Effector CD4-positive, alpha-beta T cell (primary cell): ENCODE results near the gene DNAJC5G. TPM values are rescaled to one million over a fixed set of nuclear protein-coding genes. Genes with fewer than 3 reads are reported as not detected.

Source experiments
- DNase-seq: peaks from one replicate; pipeline ENCODE4 v3.0.0-alpha.2; 2020
- total RNA-seq: gene quantifications from one replicate; lab custom pipeline; 2026; lab: John Stamatoyannopoulos, UW

DNAJC5G gene, protein sequence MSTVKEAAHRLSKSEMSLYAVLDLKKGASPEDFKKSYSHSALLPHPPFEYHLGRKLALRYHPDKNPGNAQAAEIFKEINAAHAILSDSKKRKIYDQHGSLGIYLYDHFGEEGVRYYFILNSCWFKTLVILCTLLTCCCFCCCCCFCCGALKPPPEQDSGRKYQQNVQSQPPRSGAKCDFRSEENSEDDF
- total RNA-seq = not detected

DNA sequence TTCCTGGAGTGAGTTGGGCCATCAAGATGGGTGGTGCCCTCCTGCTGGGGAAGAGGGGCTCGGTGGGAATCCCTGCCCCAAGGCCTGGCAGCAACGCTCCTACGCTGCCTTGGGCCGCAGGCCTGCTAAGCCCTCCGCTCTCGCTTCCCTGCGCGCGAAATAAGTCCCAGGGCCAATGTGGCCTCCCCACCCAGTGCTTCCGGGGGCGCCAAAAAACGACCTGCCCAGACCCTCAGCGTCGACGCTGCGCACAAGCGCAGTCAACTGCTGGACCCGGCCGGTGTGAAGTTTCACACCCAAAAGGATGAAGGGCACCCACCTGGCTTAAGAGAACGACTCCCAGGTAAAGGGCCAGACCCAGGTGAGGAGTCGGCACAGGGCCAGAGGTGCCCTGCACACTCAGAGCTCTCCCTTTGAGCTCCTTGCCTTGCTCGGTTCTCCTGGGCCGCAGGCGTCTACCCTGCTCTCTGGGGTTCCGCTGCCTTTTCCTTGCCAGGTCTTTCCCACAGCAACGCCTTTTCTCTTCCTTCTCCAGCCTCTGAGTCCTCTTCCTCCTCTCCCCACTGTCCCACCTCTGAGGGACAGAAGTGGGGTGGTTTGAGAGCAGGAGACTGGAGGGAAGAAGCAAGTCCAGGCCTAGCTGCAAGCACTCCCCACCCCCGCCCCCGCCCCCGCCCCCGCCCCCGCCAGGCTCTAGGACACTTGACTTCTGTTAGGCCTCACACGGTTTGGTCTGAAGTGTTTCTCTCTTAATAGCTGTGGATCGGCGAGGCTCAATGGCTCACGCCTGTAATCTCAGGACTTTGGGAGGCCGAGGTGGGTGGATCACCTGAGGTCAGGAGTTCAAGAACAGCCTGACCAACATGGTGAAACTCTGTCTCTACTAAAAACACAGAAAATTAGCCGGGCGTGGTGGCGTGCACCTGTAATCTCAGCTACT lies at the start of gene DNAJC5G:
Gene DNAJC5G (plus strand): TSS at position 223 of the 940 bp plus-strand sequence. CDS start 1,296 bp downstream, outside the sequence.
- DNase-seq = no peak

DNA sequence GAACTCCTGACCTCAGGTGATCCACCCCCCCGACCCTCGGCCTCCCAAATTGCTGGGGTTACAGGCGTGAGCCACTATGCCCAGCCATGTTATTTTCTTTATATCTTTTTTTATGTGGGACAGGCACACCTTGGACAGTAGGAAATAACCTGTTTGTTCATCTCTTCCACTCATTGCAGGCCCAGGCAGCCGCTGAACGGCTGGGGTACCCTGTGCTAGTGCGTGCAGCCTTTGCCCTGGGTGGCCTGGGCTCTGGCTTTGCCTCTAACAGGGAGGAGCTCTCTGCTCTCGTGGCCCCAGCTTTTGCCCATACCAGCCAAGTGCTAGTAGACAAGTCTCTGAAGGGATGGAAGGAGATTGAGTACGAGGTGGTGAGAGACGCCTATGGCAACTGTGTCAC lies 49.7 kb upstream of the DNAJC5G start:
- DNase-seq = no peak

DNA sequence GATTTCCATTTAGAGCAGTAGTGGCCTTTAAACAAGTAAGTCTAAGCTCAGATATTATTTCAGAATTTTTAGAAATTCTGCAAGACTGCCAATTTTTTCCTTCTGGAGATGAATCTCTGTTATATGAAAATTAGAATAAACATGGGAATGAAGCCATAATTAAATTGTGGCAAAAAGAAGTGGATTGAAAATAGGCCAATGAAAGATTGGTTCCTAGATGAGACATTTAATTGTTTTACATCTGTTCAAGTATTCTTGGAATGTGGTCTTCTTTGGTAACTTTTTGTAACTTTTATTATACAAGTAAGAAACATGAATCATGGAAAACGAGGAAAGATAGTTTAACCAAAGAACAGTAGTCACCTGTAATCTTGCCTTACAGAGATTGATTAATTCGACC lies 47.7 kb upstream of the DNAJC5G start:
- no peak for DNase-seq

DNA sequence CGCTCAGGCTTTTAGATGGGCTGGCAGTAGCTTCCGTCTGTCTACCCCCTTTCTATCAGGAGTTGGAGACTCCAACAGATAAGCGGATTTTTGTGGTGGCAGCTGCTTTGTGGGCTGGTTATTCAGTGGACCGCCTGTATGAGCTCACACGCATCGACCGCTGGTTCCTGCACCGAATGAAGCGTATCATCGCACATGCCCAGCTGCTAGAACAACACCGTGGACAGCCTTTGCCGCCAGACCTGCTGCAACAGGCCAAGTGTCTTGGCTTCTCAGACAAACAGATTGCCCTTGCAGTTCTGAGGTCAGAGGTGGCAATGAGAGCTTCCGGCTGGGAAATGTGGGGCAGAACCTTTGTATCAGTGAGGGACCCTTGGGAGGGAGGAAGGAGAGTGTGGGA lies 43.3 kb upstream of the DNAJC5G start:
- no peak for DNase-seq

DNA sequence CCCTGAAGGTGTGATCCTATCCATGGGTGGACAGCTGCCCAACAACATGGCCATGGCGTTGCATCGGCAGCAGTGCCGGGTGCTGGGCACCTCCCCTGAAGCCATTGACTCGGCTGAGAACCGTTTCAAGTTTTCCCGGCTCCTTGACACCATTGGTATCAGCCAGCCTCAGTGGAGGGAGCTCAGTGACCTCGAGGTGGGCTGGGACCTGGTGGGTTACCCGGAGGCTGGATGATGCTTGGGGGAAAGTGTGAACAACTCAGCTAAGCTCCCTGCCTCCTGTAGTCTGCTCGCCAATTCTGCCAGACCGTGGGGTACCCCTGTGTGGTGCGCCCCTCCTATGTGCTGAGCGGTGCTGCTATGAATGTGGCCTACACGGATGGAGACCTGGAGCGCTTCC lies 41.9 kb upstream of the DNAJC5G start:
- no peak for DNase-seq

DNA sequence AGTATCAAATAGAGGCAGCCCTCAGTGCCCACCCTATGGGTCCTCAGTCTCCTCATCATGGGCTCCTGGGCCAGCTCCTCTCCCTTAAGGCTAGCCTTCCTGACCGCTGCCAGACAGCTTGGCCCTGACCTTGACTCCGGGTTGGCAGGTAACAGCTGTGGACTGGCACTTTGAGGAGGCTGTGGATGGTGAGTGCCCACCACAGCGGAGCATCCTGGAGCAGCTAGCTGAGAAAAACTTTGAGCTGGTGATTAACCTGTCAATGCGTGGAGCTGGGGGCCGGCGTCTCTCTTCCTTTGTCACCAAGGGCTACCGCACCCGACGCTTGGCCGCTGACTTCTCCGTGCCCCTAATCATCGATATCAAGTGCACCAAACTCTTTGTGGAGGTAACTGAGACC lies 39.1 kb upstream of the DNAJC5G start:
- no peak for DNase-seq

DNA sequence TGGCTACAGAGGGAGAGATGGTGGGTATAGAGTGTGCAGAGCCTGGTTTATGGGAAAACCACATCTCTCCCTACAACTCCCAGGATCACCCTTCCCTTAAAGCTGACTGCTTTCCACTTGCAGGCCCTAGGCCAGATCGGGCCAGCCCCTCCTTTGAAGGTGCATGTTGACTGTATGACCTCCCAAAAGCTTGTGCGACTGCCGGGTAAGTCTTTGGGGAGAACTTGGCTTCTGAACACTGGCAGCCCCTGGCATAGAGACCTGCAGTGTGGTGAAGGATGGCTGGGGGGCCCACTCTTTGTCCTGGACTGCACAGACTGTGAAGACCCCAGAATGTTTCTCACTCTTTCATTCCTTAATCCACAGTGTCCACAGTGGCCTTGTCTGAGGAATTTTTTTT lies 38.6 kb upstream of the DNAJC5G start:
- no peak for DNase-seq

DNA sequence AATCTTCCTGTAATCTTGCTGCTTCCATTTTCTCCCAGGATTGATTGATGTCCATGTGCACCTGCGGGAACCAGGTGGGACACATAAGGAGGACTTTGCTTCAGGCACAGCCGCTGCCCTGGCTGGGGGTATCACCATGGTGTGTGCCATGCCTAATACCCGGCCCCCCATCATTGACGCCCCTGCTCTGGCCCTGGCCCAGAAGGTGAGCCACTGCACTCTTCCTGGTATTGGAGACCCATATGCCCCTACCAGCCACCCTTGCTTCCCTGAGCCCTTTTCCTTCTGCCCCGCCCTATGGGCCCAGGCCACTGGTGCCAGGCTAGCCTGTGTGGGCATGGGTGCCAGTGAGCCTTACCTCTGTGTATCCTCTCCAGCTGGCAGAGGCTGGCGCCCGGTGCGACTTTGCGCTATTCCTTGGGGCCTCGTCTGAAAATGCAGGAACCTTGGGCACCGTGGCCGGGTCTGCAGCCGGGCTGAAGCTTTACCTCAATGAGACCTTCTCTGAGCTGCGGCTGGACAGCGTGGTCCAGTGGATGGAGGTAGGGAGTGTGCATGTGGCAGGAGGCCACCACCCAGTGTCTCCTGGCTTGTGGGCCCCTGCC lies 37.8 kb upstream of the DNAJC5G start:
- DNase-seq = no peak

DNA sequence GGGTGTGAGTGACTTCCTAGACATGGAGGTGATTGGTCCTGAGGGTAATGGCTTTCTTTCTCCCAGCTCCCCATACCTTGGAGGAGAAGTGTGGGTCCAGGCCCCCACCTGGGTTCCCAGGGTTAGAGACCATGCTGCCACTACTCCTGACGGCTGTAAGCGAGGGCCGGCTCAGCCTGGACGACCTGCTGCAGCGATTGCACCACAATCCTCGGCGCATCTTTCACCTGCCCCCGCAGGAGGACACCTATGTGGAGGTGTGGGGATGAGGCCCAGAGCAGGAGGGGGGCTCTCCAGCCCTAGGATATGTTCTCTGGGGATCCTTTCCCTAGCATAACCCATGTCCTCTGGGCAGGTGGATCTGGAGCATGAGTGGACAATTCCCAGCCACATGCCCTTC lies 36.3 kb upstream of the DNAJC5G start:
- DNase-seq = no peak

DNA sequence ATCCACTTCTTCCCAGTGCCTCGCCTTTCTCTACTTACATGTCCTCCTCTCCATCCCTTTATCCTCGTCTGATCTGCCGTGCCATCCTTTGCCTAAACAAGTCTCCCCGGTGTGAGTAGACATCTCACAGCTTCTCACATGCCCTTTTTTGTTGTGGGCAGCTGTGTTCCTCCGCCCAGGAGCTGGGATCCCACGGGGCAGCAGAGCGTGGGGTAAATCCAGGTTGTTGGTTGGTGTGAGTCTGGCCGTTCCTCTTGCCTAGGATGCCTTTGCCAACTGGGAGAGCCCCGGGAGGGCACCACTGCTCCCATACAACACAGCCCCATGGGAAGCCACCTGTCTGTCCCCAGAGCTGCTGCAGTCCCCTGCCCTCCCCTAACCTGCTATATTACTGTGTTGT lies 34.8 kb upstream of the DNAJC5G start:
- no peak for DNase-seq

DNA sequence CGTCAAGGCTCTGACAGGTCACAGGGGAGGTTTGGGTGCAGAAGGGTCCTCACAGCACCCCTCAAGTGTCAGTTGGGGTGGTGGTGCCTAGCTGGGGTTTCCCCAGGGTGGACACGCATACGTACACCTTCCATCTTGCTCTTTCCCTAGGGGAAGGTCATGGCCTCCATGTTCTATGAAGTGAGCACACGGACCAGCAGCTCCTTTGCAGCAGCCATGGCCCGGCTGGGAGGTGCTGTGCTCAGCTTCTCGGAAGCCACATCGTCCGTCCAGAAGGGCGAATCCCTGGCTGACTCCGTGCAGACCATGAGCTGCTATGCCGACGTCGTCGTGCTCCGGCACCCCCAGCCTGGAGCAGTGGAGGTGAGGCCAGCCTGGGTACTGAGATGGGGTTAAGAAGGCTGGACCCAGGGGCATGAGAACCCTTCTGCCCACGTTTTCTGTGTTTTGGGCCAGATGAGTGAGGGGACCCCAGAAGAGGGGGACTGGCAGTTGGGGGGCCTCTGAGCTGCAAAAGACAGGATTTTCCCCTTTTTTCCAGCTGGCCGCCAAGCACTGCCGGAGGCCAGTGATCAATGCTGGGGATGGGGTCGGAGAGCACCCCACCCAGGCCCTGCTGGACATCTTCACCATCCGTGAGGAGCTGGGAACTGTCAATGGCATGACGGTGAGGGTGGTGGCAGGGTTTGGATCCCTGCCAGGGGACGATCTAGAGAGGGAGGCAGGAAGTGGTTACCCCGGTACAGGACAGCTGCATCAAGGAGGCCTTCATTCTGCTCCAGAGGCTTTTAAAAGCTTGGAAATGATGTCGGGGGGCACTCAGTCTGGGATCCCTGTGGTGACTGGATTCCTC lies 33.2 kb upstream of the DNAJC5G start:
- DNase-seq = no peak

DNA sequence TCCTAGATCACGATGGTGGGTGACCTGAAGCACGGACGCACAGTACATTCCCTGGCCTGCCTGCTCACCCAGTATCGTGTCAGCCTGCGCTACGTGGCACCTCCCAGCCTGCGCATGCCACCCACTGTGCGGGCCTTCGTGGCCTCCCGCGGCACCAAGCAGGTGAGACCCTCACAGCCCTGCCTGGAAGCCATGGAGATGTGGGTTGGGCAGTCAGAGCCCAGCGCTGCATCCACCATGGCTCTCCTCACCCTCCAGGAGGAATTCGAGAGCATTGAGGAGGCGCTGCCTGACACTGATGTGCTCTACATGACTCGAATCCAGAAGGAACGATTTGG lies 32.6 kb upstream of the DNAJC5G start:
- DNase-seq = no peak

DNA sequence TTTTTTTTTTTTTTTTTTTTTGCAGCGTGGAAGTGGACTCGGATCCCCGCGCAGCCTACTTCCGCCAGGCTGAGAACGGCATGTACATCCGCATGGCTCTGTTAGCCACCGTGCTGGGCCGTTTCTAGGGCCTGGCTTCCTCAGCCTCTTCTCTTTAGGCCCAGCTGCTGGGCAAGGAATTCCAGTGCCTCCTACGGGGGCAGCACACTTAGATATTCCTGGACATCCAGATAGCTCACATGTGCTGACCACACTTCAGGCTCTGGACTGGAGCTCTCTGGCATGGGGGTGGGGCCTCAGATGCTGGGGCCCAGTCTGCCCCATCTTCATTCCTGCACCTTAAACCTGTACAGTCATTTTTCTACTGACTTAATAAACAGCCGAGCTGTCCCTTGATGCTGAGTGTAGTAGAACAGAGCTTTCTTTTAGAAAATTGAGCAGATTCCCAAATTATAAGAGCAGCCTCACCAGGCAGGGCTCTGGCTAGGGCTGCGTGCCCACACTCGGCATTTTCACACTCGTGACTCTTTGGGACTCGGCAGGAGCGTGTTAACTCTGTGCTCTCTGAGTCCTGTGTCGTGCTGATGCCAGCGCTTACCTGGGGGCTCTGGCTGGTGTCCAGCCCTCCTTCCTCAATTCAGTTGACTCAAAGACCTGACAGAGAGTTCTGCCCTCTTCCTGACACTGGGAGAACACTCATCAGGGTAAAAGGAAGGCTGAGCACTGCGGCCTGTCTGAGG lies 31.7 kb upstream of the DNAJC5G start:
- DNase-seq = no peak

DNA sequence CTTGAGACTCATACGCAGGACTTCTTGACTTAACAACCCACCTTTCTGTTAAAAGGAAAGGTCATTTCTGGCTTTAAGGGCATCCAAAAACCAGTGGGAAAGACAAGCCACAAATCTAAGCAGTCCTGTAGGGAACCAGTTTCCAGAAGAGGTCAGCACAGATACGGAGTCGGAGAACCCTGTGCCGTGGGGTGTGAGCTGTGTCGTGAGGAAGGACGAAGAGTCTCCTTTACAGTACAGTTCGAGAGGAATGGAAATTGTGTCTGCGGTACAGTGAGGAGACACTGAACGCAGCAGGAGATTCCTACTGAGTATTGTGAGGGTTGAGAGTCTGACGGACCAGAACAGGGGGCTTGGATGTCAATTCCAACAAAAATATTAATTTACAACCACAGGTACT lies 30.1 kb upstream of the DNAJC5G start:
- no peak for DNase-seq

DNA sequence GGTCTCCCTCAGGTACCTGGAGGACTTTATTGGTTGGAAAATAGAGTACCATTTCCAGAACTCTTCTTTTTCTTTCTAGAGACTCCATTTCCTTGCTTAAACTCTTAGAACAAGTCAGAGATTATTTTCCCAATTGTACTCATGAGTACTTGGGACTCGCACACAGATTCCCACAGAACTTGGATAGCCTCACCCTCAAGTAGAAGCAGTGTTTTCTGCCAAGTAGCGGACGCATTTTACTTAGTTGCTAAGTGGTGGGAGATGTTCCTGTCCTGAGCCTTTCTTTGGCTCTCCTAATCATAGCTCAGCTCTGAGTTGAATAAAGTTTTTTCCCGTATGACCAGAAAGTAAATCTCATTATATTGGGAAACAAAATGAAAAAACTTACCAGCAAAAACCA lies 29.6 kb upstream of the DNAJC5G start:
- DNase-seq = no peak

DNA sequence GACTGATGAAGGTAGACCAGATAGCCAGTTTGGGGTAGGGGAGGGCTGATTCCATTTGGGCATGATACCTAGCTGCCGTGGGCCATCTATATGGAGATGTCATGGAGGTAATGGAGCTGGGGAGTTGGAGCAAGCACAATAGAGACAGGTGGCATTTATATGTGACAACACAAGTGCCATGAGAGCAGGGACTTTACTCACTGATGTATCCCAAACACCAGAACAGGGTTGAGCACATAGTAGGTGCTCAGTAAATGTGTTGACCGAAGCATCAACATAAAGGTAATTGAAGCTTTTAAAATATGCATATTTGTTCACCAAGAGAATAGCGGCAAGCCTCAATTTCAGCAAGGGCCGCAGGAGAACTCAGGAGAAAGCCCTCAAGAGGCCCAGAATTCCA lies 27.3 kb upstream of the DNAJC5G start:
- DNase-seq = no peak

DNA sequence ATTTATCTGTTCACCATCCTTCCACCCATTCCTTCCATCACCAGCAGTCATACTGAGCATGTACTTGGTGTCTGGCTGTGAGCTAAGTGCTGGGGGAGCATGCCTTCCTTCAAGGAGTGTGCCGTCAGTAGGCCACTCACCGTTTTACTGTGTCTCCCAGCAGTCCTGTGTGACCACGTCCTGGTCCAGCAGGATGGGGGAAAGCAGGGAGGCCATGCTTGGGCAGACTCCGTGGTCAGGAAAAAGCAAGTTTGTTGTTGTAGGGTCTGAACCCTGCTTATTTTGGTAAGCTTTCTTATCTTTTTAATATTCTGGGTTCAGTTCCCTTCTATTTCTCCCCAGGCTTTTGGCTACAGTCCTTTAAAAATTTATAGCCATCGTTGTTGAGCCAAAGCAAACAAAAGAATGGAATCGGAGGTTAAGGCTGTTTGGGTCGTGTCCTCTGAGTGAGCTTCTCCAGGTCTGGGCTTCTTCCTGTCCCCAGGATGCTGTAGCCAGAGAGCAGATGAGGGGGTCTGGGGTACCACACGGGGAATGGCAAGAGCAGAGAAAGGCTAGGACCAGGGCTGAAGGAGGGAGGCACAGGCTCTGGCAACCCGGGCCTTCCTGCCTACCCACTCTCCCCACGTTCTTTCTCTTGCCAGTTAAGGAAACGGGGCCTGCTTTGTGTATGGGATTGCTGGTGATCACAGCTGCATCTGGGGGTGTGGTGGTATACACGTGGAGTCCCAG lies 25.9 kb upstream of the DNAJC5G start:
- DNase-seq = no peak

DNA sequence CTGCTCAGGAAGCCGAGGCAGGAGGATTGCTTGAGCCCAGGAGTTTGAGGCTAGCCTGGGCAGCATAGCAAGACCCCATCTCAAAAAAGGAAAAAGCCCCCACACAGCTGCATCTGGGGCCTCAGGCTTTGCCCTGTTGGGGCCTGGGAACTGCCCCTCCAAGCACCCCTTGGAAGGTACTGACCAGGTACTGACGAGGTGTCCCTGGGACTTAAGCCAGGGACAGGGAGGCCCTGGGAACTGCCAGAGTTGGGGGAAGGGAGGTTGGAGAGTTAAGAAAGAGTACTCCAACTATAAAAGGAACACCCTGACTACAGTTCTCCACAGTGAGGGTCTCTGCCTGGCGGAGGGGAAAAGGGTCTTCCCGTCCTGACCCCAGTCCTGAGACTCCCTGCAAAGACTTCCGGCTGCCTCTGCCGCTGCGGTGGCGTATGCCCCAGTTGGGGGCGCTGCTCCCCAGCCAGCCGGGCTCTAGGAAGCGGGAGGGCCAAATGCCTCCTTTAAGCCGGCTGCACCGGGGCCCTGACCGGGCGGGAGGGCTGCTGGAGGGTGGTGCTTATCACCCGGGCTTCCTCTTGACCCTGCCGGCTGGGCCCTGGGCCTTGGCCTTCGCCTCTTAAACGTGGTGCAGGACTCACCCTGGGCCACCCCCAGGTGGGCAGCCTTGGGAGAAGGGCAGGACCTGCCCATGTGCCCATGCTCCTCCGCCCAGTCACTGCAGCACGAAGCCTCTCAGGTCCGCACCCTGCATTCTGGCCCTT lies 25.2 kb upstream of the DNAJC5G start:
- DNase-seq = no peak

DNA sequence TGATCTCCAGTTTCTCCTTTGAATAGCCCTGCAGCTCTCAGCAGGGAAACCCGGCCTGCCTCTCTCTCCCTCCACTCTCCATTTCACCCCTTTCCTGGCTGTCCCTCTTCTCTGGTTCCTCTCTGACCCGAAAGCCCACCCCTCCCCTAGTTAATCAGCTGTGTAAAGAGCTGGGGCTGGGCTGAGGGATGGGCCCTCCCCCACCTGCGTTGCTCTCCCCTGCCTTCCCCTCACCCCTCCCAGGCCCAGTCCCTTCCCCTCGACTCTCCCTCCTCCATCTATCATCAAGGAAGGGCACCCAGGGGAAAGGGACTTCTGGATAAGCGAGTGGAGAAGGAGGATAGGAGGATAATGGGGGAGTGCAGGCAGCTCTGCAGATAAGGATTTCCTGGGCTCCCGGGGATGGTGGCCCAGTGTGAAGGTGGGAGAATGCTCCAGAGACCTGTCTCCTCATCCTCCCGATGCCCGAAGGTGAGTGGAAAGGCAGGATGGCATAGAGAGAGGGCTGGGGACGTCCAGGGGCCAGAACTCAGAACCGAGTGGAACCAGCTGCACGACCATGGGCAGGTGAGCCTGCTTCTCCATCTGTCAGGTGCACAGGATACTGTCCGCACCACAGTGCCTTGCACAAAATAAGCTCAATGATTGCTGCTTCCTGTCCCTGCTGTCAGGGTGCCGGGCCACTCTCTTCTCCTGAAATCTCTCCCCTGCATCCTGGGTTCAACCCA lies 24.4 kb upstream of the DNAJC5G start:
- DNase-seq = no peak

DNA sequence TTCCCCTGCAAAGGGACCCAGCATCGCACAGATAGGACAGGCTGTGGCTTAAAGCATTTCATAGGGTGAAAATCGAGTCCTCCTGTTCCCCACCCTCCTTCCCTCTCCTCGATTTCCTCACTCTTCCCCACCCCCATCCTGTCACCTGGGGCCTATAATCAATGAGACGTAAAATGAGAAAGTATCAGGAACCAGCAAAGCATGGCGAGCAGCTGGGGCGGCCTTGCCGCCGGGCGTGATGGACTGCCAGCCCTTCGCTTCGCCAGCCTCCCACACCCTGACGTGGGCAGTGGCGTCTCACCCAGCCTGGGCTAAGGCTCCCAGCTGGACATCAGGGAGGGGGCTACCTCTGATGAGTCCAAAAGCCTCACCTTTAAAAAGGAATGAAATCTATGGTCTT lies 23.5 kb upstream of the DNAJC5G start:
- no peak for DNase-seq
